ENCODE results near the gene STXBP6. TPM values are rescaled to one million over a fixed set of nuclear protein-coding genes. Genes with fewer than 3 reads are reported as not detected.

The STXBP6 gene
- total RNA-seq, 2 experiments from 2014 or later = not detected

GRCh38 chr14:25034803-25035681 is 14.9 kb downstream of the STXBP6 start:
- no peaks in the 10 kb centered on the region for H3K4me1 Mint-ChIP-seq (ENCODE audit: low read depth)
- Histone ChIP-seq H3K4me3 (ENCODE audit: low read length) (no peak overlapping the region), H3K9me3 (ENCODE audit: control insufficient read depth in 1 of 2, insufficient read depth in 1 of 2, low read length in 2 of 2) (no peaks in the 10 kb centered on the region), H3K4me1 (ENCODE audit: insufficient read depth, low read length) (no peaks in the 10 kb centered on the region), H3K27ac (ENCODE audit: low read depth in 1 of 2, low read length in 2 of 2) (no peak overlapping the region), H3K36me3 (ENCODE audit: insufficient read depth, low read length) (no peaks in the 10 kb centered on the region), H3K27me3 (ENCODE audit: control insufficient read depth in 1 of 2, insufficient read depth in 2 of 2, low read length in 2 of 2) (peaks cover 0 to 4% of the 10 kb centered on the region in 2 experiments)
- POLR2A ChIA-PET = no interaction called here
- peaks cover 5% of the 10 kb centered on the region for H3K27me3 Mint-ChIP-seq
- no peaks in the 10 kb centered on the region for H3K36me3 Mint-ChIP-seq (ENCODE audit: low read depth)
- peaks cover 2% of the 10 kb centered on the region for H3K9me3 Mint-ChIP-seq
- no peak for TF ChIP-seq CTCF (IDR thresholded peaks at IDR 0.05)
- ATAC-seq (ENCODE audit: poor library complexity) = no peak
- no peak overlapping the region for H3K27ac Mint-ChIP-seq
- CTCF ChIA-PET = no interaction called here
- intact Hi-C loops (cut with DNase I, micrococcal nuclease) = no loop called here
- DNase-seq = no peak
- H3K4me3 Mint-ChIP-seq = no peak overlapping the region

- Histone ChIP-seq H3K4me1 (ENCODE audit: insufficient read depth, low read length) (no peaks in the 10 kb centered on the region), H3K27me3 (ENCODE audit: control insufficient read depth in 1 of 2, insufficient read depth in 2 of 2, low read length in 2 of 2) (peaks cover 0 to 4% of the 10 kb centered on the region in 2 experiments), H3K9me3 (ENCODE audit: control insufficient read depth in 1 of 2, insufficient read depth in 1 of 2, low read length in 2 of 2) (no peaks in the 10 kb centered on the region), H3K36me3 (ENCODE audit: insufficient read depth, low read length) (no peaks in the 10 kb centered on the region), H3K4me3 (ENCODE audit: low read length) (no peak overlapping the region), H3K27ac (ENCODE audit: low read depth in 1 of 2, low read length in 2 of 2) (no peak overlapping the region)
- Mint-ChIP-seq H3K36me3 (ENCODE audit: low read depth) (no peaks in the 10 kb centered on the region), H3K27ac (no peak overlapping the region), H3K4me3 (no peak overlapping the region), H3K4me1 (ENCODE audit: low read depth) (no peaks in the 10 kb centered on the region), H3K27me3 (peaks cover 5% of the 10 kb centered on the region), H3K9me3 (peaks cover 2% of the 10 kb centered on the region)
- ChIA-PET CTCF (no interaction called here), POLR2A (no interaction called here)
- ATAC-seq (ENCODE audit: poor library complexity) (no peak), DNase-seq (no peak)
- intact Hi-C loops (cut with DNase I, micrococcal nuclease) = no loop called here
- no peak for TF ChIP-seq CTCF (IDR thresholded peaks at IDR 0.05)
Measured at GRCh38 chr14:25033358-25033757, 16.6 kb downstream of the STXBP6 start.

GRCh38 chr14:25032092-25032784 is 17.7 kb downstream of the STXBP6 start:
- no peaks in the 10 kb centered on the region for H3K36me3 ChIP-seq (ENCODE audit: insufficient read depth, low read length)
- no peak overlapping the region for H3K4me3 Mint-ChIP-seq
- intact Hi-C loops (cut with DNase I, micrococcal nuclease) = no loop called here
- H3K27me3 Mint-ChIP-seq = no peaks in the 10 kb centered on the region
- H3K4me1 Mint-ChIP-seq (ENCODE audit: low read depth) = no peaks in the 10 kb centered on the region
- TF ChIP-seq CTCF (IDR thresholded peaks at IDR 0.05) = no peak
- ATAC-seq (ENCODE audit: poor library complexity) = no peak
- H3K36me3 Mint-ChIP-seq (ENCODE audit: low read depth) = no peaks in the 10 kb centered on the region
- H3K9me3 ChIP-seq (ENCODE audit: control insufficient read depth in 1 of 2, insufficient read depth in 1 of 2, low read length in 2 of 2) = no peaks in the 10 kb centered on the region
- no peaks in the 10 kb centered on the region for H3K9me3 Mint-ChIP-seq
- peaks cover 0 to 4% of the 10 kb centered on the region in 2 experiments for H3K27me3 ChIP-seq (ENCODE audit: control insufficient read depth in 1 of 2, insufficient read depth in 2 of 2, low read length in 2 of 2)
- H3K27ac Mint-ChIP-seq = no peak overlapping the region
- ChIA-PET POLR2A (no interaction called here), CTCF (no interaction called here)
- no peak overlapping the region for H3K4me3 ChIP-seq (ENCODE audit: low read length)
- no peak overlapping the region for H3K27ac ChIP-seq (ENCODE audit: low read depth in 1 of 2, low read length in 2 of 2)
- no peaks in the 10 kb centered on the region for H3K4me1 ChIP-seq (ENCODE audit: insufficient read depth, low read length)
- peak in 2 of 14 experiments; percentile 12 to 13 for DNase-seq

Measured in CD4-positive, alpha-beta T cell (primary cell).